Common myeloid progenitor, CD34-positive (primary cell): ENCODE results near the gene MAGI1.
"Not testable (repeated sequence)": the region's sequence is repeated elsewhere in the genome, so short reads cannot be mapped to it uniquely, and the experiment has no call there.

Experiments
- CTCF ChIA-PET: fragments of 350-600 bp; sonication (Branson Sonifier 250); formaldehyde crosslinking; loops from one replicate; lab custom pipeline; 2021; ENCODE audit warnings: antibody characterized with exemption; lab: Charles Lee
- POLR2A ChIA-PET: fragments of 350-600 bp; sonication (Branson Sonifier 250); formaldehyde crosslinking; loops from one replicate; lab custom pipeline; 2021; ENCODE audit warnings: antibody characterized with exemption; lab: Charles Lee
- DNase-seq, 3 donors: peaks; one replicate each; pipeline versions ENCODE4 v3.0.0 to v3.0.0-alpha.2; 2013
- H3K27ac ChIP-seq, 2 experiments: 1 replicate in 1 of 2; 2 replicates in 1 of 2; pipeline ENCODE4 v1.7.0; 2013; ENCODE audit warnings: inconsistent platforms in 2 of 2, low read length in 2 of 2, mild to moderate bottlenecking in 2 of 2, low read depth in 1 of 2, moderate library complexity in 1 of 2; ENCODE audit not compliant: severe bottlenecking in 2 of 2, insufficient read depth in 1 of 2, poor library complexity in 1 of 2
- H3K27me3 ChIP-seq, 5 experiments: replicated peaks in 2 of 5; 1 replicate in 3 of 5; 2 replicates in 2 of 5; pipeline versions ENCODE4 v1.6.1 to v1.7.0; 2013; ENCODE audit warnings: low read length in 4 of 5, mild to moderate bottlenecking in 2 of 5, moderate library complexity in 2 of 5, inconsistent platforms in 1 of 5; ENCODE audit not compliant: insufficient read depth in 5 of 5, control insufficient read depth in 4 of 5
- H3K36me3 ChIP-seq, 4 experiments: 1 replicate in 2 of 4; 2 replicates in 2 of 4; pipeline versions ENCODE4 v1.6.1 to v1.7.0; 2013; ENCODE audit warnings: low read length in 3 of 4, control low read depth in 1 of 4, mild to moderate bottlenecking in 1 of 4; ENCODE audit not compliant: control insufficient read depth in 4 of 4, insufficient read depth in 4 of 4
- H3K4me1 ChIP-seq, 4 experiments: 1 replicate in 3 of 4; 2 replicates in 1 of 4; pipeline versions ENCODE4 v1.6.1 to v1.7.1; 2013; ENCODE audit warnings: low read length in 3 of 4, mild to moderate bottlenecking in 3 of 4, control low read depth in 1 of 4, inconsistent platforms in 1 of 4, moderate library complexity in 1 of 4; ENCODE audit not compliant: control insufficient read depth in 4 of 4, insufficient read depth in 4 of 4; ENCODE audit errors: control extremely low read depth in 1 of 4
- H3K4me3 ChIP-seq, 7 experiments: 1 replicate in 4 of 7; 2 replicates in 3 of 7; pipeline versions ENCODE4 v1.5.1 to v1.7.0; 2013; ENCODE audit warnings: mild to moderate bottlenecking in 7 of 7, low read length in 6 of 7, moderate library complexity in 6 of 7, inconsistent platforms in 2 of 7, low read depth in 2 of 7, control low read depth in 1 of 7; ENCODE audit not compliant: insufficient read depth in 4 of 7, control insufficient read depth in 1 of 7; ENCODE audit errors: extremely low read depth in 1 of 7
- H3K9me3 ChIP-seq, 5 experiments: 1 replicate in 4 of 5; 2 replicates in 1 of 5; pipeline versions ENCODE4 v1.6.1 to v1.7.1; 2013; ENCODE audit warnings: low read length in 4 of 5, mild to moderate bottlenecking in 2 of 5, inconsistent platforms in 1 of 5, low read depth in 1 of 5, moderate library complexity in 1 of 5; ENCODE audit not compliant: control insufficient read depth in 4 of 5, insufficient read depth in 2 of 5; ENCODE audit errors: control extremely low read depth in 1 of 5
- WGBS: methylation state at CpG from one replicate; pipeline ENCODE4 v1.1.5; 2013; ENCODE audit not compliant: insufficient coverage; 5-methylcytosine and 5-hydroxymethylcytosine counted together

MAGI1 gene

GRCh38 chr3:66033241-66034138 lies 5.2 kb downstream of the MAGI1 start:
- Histone ChIP-seq H3K4me1 (peaks cover 0 to 14% (median 12%) of the 10 kb centered on the region in 4 experiments), H3K9me3 (no peaks in the 10 kb centered on the region), H3K27me3 (peaks cover 0 to 45% (median 14%) of the 10 kb centered on the region in 5 experiments), H3K4me3 (no peak overlapping the region), H3K27ac (no peak overlapping the region), H3K36me3 (no peaks in the 10 kb centered on the region)
- ChIA-PET CTCF (no interaction called here), POLR2A (no interaction called here)
- no peak for DNase-seq
- 100% methylated on average over 1 of the region's 3 CpGs for WGBS

DNA sequence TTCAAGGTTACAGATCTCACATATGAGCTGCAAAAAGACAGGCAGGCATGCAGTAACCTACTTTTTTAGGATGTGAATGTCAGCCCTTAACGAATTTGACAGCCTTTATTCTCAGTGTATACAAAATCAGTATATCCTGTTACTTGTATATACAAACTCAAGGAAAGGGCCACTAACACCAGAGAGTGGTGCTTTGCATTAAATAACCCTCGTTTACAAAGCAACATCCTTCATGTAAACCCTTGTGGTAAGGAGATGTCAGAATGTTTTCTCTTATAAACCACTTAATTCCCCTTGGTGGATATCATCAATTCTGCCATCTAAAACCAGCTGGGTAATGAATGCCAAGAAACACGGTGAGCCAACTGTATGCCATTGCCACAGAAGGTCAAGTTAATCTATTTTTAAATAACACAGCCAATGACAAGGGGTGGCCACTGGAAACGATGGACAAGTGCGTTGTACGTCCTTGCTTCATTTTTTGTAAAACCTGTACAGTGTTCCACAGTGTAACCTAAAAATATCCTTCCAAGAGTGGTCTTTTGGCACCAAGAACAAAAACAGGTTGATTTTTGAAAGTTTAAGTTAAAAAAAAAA lies 7.5 kb downstream of the MAGI1 start:
- DNase-seq, result no peak
- Histone ChIP-seq H3K4me1 (no peaks in the 10 kb centered on the region), H3K36me3 (no peaks in the 10 kb centered on the region), H3K27me3 (peaks cover 0 to 24% (median 9%) of the 10 kb centered on the region in 5 experiments), H3K4me3 (no peak overlapping the region), H3K9me3 (no peaks in the 10 kb centered on the region), H3K27ac (no peak overlapping the region)
- ChIA-PET POLR2A (no interaction called here), CTCF (no interaction called here)
- 98% methylated on average over 5 of the region's 6 CpGs for WGBS

DNA sequence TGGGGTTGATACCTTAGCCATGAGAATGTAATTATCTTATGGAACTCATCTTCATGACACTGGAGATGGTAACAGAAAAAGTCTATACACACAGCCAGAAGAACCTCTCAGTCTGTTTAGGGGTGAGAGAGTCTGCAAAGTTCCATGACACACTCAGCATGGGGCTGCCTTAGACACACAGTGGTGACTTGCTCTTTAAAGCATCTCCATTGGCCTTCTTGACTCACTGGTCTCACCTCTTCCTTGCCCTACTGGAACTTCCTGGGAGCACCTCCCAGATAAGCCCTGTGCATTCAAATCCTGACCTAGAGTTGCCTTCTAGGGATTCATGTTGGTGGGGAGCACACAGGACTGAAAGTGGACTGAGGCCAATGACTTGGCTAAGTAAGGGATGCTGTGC lies 9.3 kb downstream of the MAGI1 start:
- H3K9me3 ChIP-seq, result no peaks in the 10 kb centered on the region
- ChIA-PET CTCF (no interaction called here), POLR2A (no interaction called here)
- H3K4me1 ChIP-seq, result no peaks in the 10 kb centered on the region
- no peaks in the 10 kb centered on the region for H3K36me3 ChIP-seq
- H3K27ac ChIP-seq, result no peak overlapping the region
- peaks cover 0 to 9% (median 0%) of the 10 kb centered on the region in 5 experiments for H3K27me3 ChIP-seq
- H3K4me3 ChIP-seq, result no peak overlapping the region
- no peak for DNase-seq

GRCh38 chr3:66029014-66029413 lies 9.7 kb downstream of the MAGI1 start:
- Histone ChIP-seq H3K4me3 (no peak overlapping the region), H3K9me3 (no peaks in the 10 kb centered on the region), H3K36me3 (no peaks in the 10 kb centered on the region), H3K4me1 (no peaks in the 10 kb centered on the region), H3K27me3 (peaks cover 0 to 7% (median 0%) of the 10 kb centered on the region in 5 experiments), H3K27ac (no peak overlapping the region)
- CTCF ChIA-PET, result no interaction called here
- POLR2A ChIA-PET, result no interaction called here
- WGBS, result 100% methylated on average over 1 of the region's 5 CpGs
- no peak for DNase-seq

DNA sequence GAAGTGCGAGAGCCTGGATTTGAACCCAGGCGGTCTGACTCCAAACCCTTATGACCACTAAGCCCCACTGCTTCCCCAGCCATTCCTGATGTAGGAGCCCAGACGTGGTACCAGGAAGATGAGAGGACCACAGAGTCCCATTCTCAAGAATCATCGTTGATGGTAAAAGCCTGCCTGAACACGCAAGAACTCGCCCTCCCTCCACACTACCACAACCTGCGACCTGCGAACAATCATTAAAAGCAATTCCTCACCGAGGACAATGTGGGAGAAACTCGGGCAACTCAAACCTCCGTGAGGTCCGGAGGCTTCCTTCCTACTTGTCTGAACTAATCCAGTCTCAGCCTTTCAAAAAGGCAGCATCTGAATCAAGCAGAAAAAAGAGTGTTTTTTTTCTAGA lies 10.3 kb downstream of the MAGI1 start:
- H3K4me3 ChIP-seq, result no peak overlapping the region
- no peaks in the 10 kb centered on the region for H3K9me3 ChIP-seq
- H3K4me1 ChIP-seq, result no peaks in the 10 kb centered on the region
- ChIA-PET CTCF (no interaction called here), POLR2A (no interaction called here)
- no peaks in the 10 kb centered on the region for H3K36me3 ChIP-seq
- peaks cover 0 to 7% (median 0%) of the 10 kb centered on the region in 5 experiments for H3K27me3 ChIP-seq
- 96% methylated on average over 10 of the region's 12 CpGs for WGBS
- no peak overlapping the region for H3K27ac ChIP-seq
- DNase-seq, result no peak

GRCh38 chr3:66027099-66027498 lies 11.6 kb downstream of the MAGI1 start:
- H3K27me3 ChIP-seq, result peaks cover 0 to 10% (median 0%) of the 10 kb centered on the region in 5 experiments
- DNase-seq, H3K27ac ChIP-seq, CTCF ChIA-PET, H3K4me3 ChIP-seq, H3K36me3 ChIP-seq, H3K9me3 ChIP-seq, POLR2A ChIA-PET, H3K4me1 ChIP-seq: not testable (repeated sequence)
- 100% methylated on average over 4 of the region's 8 CpGs for WGBS

DNA sequence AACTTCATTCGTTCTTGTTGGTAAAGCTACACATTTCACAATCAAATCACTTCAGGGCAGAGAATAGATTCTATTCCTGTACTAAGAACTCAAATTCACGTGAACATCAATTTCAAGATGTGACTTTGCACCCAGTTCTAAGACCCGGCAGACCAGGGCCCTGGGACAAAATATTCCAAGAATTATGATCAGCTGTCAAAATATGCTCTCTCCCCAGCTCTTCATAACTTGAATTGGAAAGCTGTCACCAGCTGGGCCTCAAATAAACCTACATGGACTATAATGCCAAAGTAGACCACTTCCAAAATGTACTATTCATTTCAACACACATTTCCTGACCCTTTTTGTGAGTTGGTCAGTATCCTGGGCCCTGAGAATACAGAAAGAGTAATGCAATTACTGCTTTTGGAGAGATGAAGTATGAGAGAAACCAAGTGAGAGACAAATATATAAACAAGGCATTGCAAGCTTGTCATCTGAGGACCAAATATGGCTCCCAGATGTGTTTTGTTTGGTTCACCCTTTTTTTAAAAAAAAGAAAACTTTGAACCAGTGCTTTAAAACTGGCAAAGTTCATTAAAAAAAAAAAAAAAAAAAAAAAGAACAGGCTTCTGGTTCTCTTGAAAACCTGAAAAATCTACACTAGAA lies 14.9 kb downstream of the MAGI1 start:
- Histone ChIP-seq H3K27me3 (peaks cover 0 to 19% (median 2%) of the 10 kb centered on the region in 5 experiments), H3K4me3 (no peak overlapping the region), H3K4me1 (no peaks in the 10 kb centered on the region), H3K36me3 (no peaks in the 10 kb centered on the region), H3K9me3 (no peaks in the 10 kb centered on the region), H3K27ac (no peak overlapping the region)
- no peak for DNase-seq
- CTCF ChIA-PET, result no interaction called here
- POLR2A ChIA-PET, result no interaction called here
- WGBS, result 93% methylated on average over 3 of the region's 3 CpGs
